Measurements from ENCODE around the gene FKBP6. TPM values are rescaled to one million over a fixed set of nuclear protein-coding genes. Genes with fewer than 3 reads are reported as not detected.

Gene FKBP6
- total and polyA plus RNA-seq, 9 of the 15 experiments (the other 6 are each of a cell fraction or from before 2014, with no cell fraction given): not detected

DNA sequence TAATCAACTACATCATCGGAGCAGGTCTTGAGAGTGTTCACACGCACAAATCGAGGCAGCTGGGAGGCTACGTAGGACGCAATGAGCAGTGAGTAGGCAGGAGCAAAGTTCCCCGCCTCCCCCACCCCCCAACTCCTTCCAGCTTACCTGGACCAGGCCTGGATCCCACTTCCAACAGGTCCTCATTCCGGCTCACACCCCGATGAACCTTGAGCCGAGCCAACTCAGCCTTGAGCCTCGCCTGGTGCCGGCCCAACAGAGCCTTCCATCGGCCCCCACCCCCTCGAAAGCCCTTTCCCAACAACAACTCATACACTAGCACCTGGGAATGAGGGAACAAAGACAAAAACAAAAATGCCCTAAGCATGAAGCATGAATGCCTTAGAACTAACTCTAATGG, 20.5 kb upstream of the FKBP6 start (continued):
- TF ChIP-seq SIX5 (IDR thresholded peaks at IDR 0.05; ENCODE audit: borderline replicate concordance in 1 of 2, insufficient read depth in 1 of 2, low read depth in 1 of 2, low read length in 2 of 2) (no peak), ETV5 (CRISPR knock-in tag; IDR thresholded peaks at IDR 0.05; ENCODE audit: low read depth) (no peak)
- TF ChIP-seq, protein P1, sequence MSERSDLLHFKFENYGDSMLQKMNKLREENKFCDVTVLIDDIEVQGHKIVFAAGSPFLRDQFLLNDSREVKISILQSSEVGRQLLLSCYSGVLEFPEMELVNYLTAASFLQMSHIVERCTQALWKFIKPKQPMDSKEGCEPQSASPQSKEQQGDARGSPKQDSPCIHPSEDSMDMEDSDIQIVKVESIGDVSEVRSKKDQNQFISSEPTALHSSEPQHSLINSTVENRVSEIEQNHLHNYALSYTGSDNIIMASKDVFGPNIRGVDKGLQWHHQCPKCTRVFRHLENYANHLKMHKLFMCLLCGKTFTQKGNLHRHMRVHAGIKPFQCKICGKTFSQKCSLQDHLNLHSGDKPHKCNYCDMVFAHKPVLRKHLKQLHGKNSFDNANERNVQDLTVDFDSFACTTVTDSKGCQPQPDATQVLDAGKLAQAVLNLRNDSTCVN (CRISPR knock-in tag; IDR thresholded peaks at IDR 0.05): no peak

DNA sequence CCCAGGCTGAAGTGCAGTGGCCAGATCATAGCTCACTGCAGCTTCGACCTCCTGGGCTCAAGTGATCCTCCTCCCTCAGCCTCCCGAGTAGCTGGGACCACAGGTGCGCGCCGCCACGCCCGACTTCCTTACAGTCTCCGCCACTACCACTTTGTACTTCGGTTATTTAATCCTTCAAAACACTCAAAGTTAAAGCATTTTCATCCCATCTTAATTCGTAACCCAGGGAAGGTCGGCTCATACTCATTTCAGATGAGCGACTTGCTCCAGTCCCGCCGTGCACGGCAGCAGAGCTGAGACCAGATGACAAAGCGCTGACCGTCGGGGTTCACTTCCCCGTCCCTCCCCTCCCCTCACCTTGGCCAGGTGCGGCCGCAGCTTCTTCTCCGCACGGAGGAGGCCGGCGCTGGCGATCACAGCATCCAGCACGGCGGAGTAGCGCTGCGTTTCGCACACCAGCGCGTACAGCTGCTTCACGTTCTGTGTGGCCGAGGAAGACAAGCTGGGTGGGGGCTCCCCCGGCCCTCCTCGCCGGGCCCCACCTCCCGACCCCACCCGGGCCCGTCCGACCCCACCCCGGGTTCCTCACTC, 19.8 kb upstream of the FKBP6 start:
- H3K4me3 ChIP-seq: peak overlapping the region; percentile 88
- TF ChIP-seq IRF2 (CRISPR knock-in tag; IDR thresholded peaks at IDR 0.05) (0 out of 2 replicates have a peak, but pooled peaks have one; percentile 39), FOXM1 (IDR thresholded peaks at IDR 0.05; ENCODE audit: low read depth) (no peak), FOXM1 (CRISPR knock-in tag; IDR thresholded peaks at IDR 0.05; ENCODE audit: low read depth) (0 out of 2 replicates have a peak, but pooled peaks have one; percentile 3), SMAD4 (CRISPR knock-in tag; conservative IDR thresholded peaks at IDR 0.05) (no peak), RBBP5 (IDR thresholded peaks at IDR 0.05; ENCODE audit: borderline replicate concordance, insufficient read depth, low read length, poor library complexity, severe bottlenecking) (peak; percentile 15), MED1 (CRISPR knock-in tag; IDR thresholded peaks at IDR 0.05; ENCODE audit: borderline replicate concordance) (no peak)
- TF ChIP-seq, protein P2, sequence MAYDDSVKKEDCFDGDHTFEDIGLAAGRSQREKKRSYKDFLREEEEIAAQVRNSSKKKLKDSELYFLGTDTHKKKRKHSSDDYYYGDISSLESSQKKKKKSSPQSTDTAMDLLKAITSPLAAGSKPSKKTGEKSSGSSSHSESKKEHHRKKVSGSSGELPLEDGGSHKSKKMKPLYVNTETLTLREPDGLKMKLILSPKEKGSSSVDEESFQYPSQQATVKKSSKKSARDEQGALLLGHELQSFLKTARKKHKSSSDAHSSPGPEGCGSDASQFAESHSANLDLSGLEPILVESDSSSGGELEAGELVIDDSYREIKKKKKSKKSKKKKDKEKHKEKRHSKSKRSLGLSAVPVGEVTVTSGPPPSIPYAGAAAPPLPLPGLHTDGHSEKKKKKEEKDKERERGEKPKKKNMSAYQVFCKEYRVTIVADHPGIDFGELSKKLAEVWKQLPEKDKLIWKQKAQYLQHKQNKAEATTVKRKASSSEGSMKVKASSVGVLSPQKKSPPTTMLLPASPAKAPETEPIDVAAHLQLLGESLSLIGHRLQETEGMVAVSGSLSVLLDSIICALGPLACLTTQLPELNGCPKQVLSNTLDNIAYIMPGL (CRISPR knock-in tag; IDR thresholded peaks at IDR 0.05): peak; percentile 62; the same call in 1 of the 2 replicates
- TF ChIP-seq, protein P3, sequence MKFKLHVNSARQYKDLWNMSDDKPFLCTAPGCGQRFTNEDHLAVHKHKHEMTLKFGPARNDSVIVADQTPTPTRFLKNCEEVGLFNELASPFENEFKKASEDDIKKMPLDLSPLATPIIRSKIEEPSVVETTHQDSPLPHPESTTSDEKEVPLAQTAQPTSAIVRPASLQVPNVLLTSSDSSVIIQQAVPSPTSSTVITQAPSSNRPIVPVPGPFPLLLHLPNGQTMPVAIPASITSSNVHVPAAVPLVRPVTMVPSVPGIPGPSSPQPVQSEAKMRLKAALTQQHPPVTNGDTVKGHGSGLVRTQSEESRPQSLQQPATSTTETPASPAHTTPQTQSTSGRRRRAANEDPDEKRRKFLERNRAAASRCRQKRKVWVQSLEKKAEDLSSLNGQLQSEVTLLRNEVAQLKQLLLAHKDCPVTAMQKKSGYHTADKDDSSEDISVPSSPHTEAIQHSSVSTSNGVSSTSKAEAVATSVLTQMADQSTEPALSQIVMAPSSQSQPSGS (CRISPR knock-in tag; IDR thresholded peaks at IDR 0.05): 0 out of 2 replicates have a peak, but pooled peaks have one; percentile 30
- FAIRE-seq (no peak), ATAC-seq (peak; percentile 78), DNase-seq (ENCODE audit: extremely low read depth in 1 of 4, low spot score in 3 of 4) (peak in 1 of 4 experiments; percentile 39)
- H3K9me3 ChIP-seq (replicated peaks; ENCODE audit: control insufficient read depth, insufficient read depth, low read depth, low read length): no peaks in the 10 kb centered on the region
- peak overlapping the region; percentile 82 for H2AFZ ChIP-seq (ENCODE audit: low read depth, low read length)
- H3K27me3 ChIP-seq (ENCODE audit: control insufficient read depth in 2 of 2, insufficient read depth in 2 of 2, low read length in 2 of 2): no peaks in the 10 kb centered on the region
- peaks cover 4 to 21% of the 10 kb centered on the region in 2 experiments; a peak in 4 of 5 replicates for H3K4me1 ChIP-seq (replicated peaks in 1 of 2; ENCODE audit: control insufficient read depth in 2 of 2, insufficient read depth in 2 of 2, low read length in 2 of 2)
- H4K20me1 ChIP-seq (replicated peaks; ENCODE audit: control insufficient read depth, insufficient read depth, low read length): no peaks in the 10 kb centered on the region
- H3K9ac ChIP-seq (ENCODE audit: insufficient read depth in 1 of 2, low read depth in 2 of 2, low read length in 2 of 2): peak overlapping the region; percentile 80 to 99
- in situ Hi-C loops (cut with MboI) (no loop called here), intact Hi-C loops (cut with micrococcal nuclease) (no loop called here)
- H3K9me1 ChIP-seq (ENCODE audit: control insufficient read depth, insufficient read depth, low read length): no peaks in the 10 kb centered on the region
- peaks cover 41% of the 10 kb centered on the region; the same call in 2 of the 3 replicates for H3K36me3 ChIP-seq (ENCODE audit: control insufficient read depth, insufficient read depth, low read length)
- ChIA-PET POLR2A (interaction anchor here (0.5 to 1.0 kb wide), 5 partner anchors 9 to 1040 kb away, joined by 3 read pairs; no protein-coding TSS in a partner anchor), CTCF (ENCODE audit: low intra/inter-chr PET ratio) (interaction anchor here (0.5 kb wide), 1 partner anchor 28 kb away, joined by 3 read pairs; no protein-coding TSS in a partner anchor)
- no TSS peak for BruUV-seq (replicated peaks)
- peak overlapping the region; percentile 47 for H3K27ac ChIP-seq (ENCODE audit: extremely low read depth, low read depth, low read length)
- peaks cover 26% of the 10 kb centered on the region for H3K79me2 ChIP-seq (ENCODE audit: control insufficient read depth, insufficient read depth, low read length)
- WGBS (ENCODE audit: insufficient coverage, low coverage, missing lambda C conversion rate): 4% methylated on average over 25 of the region's 43 CpGs
- H3K4me2 ChIP-seq (ENCODE audit: insufficient read depth, low read length): peak overlapping the region; percentile 94
